Measurements from ENCODE around the gene IAH1. TPM values are rescaled to one million over a fixed set of nuclear protein-coding genes. Genes with fewer than 3 reads are reported as not detected.

Gene IAH1
- 68.1 and 84.9 TPM in 2 replicates for total RNA-seq

GRCh38 chr2:9474361-9475057 is at the start of gene IAH1:
Gene IAH1 (plus strand): TSS chr2:9474551. CDS start chr2:9474567, 16 bp downstream.

Other genes with a start within 250 kb of the IAH1 start
- gene ITGB1BP1, start 51.0 kb upstream of the IAH1 start, total RNA-seq, result 55.9 and 62.1 TPM in 2 replicates
- gene CPSF3, start 50.9 kb upstream of the IAH1 start, total RNA-seq, result 52.8 and 83.0 TPM in 2 replicates
- 52.7 and 66.2 TPM in 2 replicates for gene ADAM17, start 81.3 kb downstream of the IAH1 start, total RNA-seq
- gene YWHAQ, start 156.4 kb downstream of the IAH1 start, total RNA-seq, result 382 and 579 TPM in 2 replicates